SK-N-MC (cell line): ENCODE measurements around the gene UFSP1.
A peak's percentile ranks its signal among the peaks of the same experiment; 100 is the strongest.

Experiments
- DNase-seq: peaks from one replicate; pipeline ENCODE4 v3.0.0-alpha.2; 2011; ENCODE audit warnings: low read depth, low spot score
- H3K27ac ChIP-seq: fragments of 200-600 bp; sonication (generic); 2 replicates; pipeline ENCODE4 v1.5.1; 2016; ENCODE audit warnings: mixed run types
- H3K36me3 ChIP-seq: fragments of 200-600 bp; sonication (generic); 2 replicates; pipeline ENCODE4 v1.6.1; 2017; ENCODE audit warnings: antibody characterized with exemption, low read length, mixed read lengths; ENCODE audit not compliant: insufficient read depth
- H3K4me3 ChIP-seq: fragments of 200-600 bp; sonication (generic); 2 replicates; pipeline ENCODE4 v1.5.1; 2016
- H3K9ac ChIP-seq: fragments of 200-600 bp; sonication (generic); 2 replicates; pipeline ENCODE4 v1.8.0; 2017; ENCODE audit warnings: mixed run types, mixed read lengths; ENCODE audit not compliant: insufficient read length
- H3K9me3 ChIP-seq: fragments of 200-600 bp; sonication (generic); 2 replicates; pipeline ENCODE4 v1.6.1; 2017; ENCODE audit warnings: low read depth, mild to moderate bottlenecking, antibody characterized with exemption, low read length, moderate library complexity, mixed read lengths
- EZH2 ChIP-seq: fragments of 200-600 bp; sonication (generic); IDR thresholded peaks from one replicate; pipeline ENCODE4 v1.6.1; 2017; ENCODE audit warnings: antibody characterized with exemption
- FOXP2 ChIP-seq: optimal IDR thresholded peaks from 2 replicates; pipeline ENCODE3; 2011; ENCODE audit warnings: mild to moderate bottlenecking, moderate library complexity; ENCODE audit not compliant: insufficient read depth; ENCODE audit errors: extremely low read length, control extremely low read depth
- POLR2AphosphoS5 ChIP-seq: IDR thresholded peaks from 2 replicates; pipeline ENCODE4 v1.6.1; 2012; ENCODE audit warnings: mild to moderate bottlenecking, low read depth, low read length, borderline replicate concordance

Gene UFSP1

GRCh38 chr7:100840470-100841100 lies 48.9 kb downstream of the UFSP1 start:
- no peaks in the 10 kb centered on the region for H3K9me3 ChIP-seq
- H3K9ac ChIP-seq, result peak overlapping the region; percentile 46
- peak overlapping the region; percentile 5 for H3K4me3 ChIP-seq
- H3K36me3 ChIP-seq, result no peaks in the 10 kb centered on the region
- peak overlapping the region; percentile 82 for H3K27ac ChIP-seq
- no peak for DNase-seq
- TF ChIP-seq FOXP2 (no peak), EZH2 (no peak), POLR2AphosphoS5 (no peak)

GRCh38 chr7:100839361-100839760 lies 50.2 kb downstream of the UFSP1 start:
- no peak for TF ChIP-seq POLR2AphosphoS5
- TF ChIP-seq FOXP2, result no peak
- TF ChIP-seq EZH2, result no peak
- no peak overlapping the region for H3K4me3 ChIP-seq
- H3K27ac ChIP-seq, result no peak overlapping the region
- no peaks in the 10 kb centered on the region for H3K36me3 ChIP-seq
- DNase-seq, result no peak
- no peaks in the 10 kb centered on the region for H3K9me3 ChIP-seq
- no peak overlapping the region for H3K9ac ChIP-seq
